SU-DHL-6 (cell line): ENCODE results near the gene UTS2B.

Experiments
- H2AFZ ChIP-seq: fragments of 200-600 bp; sonication (generic); 2 replicates; pipeline ENCODE4 v1.6.1; 2014; ENCODE audit warnings: low read depth, mild to moderate bottlenecking, moderate library complexity, mixed read lengths, antibody characterized with exemption, low read length; ENCODE audit not compliant: severe bottlenecking
- H3F3A ChIP-seq: fragments of 200-600 bp; shearing (Covaris generic); 2 replicates; pipeline ENCODE4 v1.6.0; 2016; ENCODE audit warnings: antibody characterized with exemption, mild to moderate bottlenecking; ENCODE audit not compliant: insufficient read depth
- H3K27ac ChIP-seq: fragments of 200-600 bp; sonication (generic); 2 replicates; pipeline ENCODE4 v1.5.1; 2016; ENCODE audit warnings: low read depth, mild to moderate bottlenecking, low read length, moderate library complexity, mixed read lengths
- H3K27me3 ChIP-seq: fragments of 200-600 bp; sonication (generic), shearing (Covaris generic); 2 replicates; pipeline ENCODE4 v1.6.0; 2014; ENCODE audit warnings: mild to moderate bottlenecking, low read length
- H3K36me3 ChIP-seq: fragments of 200-600 bp; sonication (generic); 2 replicates; pipeline ENCODE4 v1.6.1; 2014; ENCODE audit warnings: mild to moderate bottlenecking, low read length, mixed read lengths
- H3K4me2 ChIP-seq: fragments of 300-600, 200-600 bp; shearing (Covaris generic), sonication (generic); 2 replicates; pipeline ENCODE4 v1.6.0; 2014; ENCODE audit warnings: low read length, low read depth, mild to moderate bottlenecking; ENCODE audit not compliant: poor library complexity, severe bottlenecking
- H3K4me3 ChIP-seq: fragments of 200-600 bp; sonication (generic); 2 replicates; pipeline ENCODE4 v1.5.1; 2014; ENCODE audit warnings: antibody characterized with exemption, low read length, mild to moderate bottlenecking, mixed read lengths; ENCODE audit not compliant: insufficient read depth, poor library complexity, severe bottlenecking
- H3K79me2 ChIP-seq: fragments of 200-600 bp; sonication (generic); 2 replicates; pipeline ENCODE4 v1.6.1; 2014; ENCODE audit warnings: mild to moderate bottlenecking, low read length, moderate library complexity; ENCODE audit not compliant: insufficient read depth
- H3K9ac ChIP-seq: fragments of 200-600 bp; sonication (generic); 2 replicates; pipeline ENCODE4 v1.7.0; 2014; ENCODE audit warnings: mild to moderate bottlenecking, low read length
- H3K9me2 ChIP-seq: fragments of 200-600 bp; sonication (generic); replicated peaks from 2 replicates; pipeline ENCODE4 v1.6.1; 2014; ENCODE audit warnings: low read length; ENCODE audit not compliant: insufficient read depth
- H3K9me3 ChIP-seq: fragments of 200-600 bp; sonication (generic); 2 replicates; pipeline ENCODE4 v1.6.1; 2014; ENCODE audit warnings: low read length, mixed read lengths; ENCODE audit not compliant: insufficient read depth
- H4K20me1 ChIP-seq: fragments of 200-600 bp; sonication (generic); 2 replicates; pipeline ENCODE4 v1.6.1; 2014; ENCODE audit warnings: low read depth, mild to moderate bottlenecking, antibody characterized with exemption, low read length, moderate library complexity, mixed read lengths
- CTCF ChIP-seq: fragments of 200-600 bp; sonication (generic); IDR thresholded peaks from one replicate; pipeline ENCODE4 v1.5.1; 2017; ENCODE audit warnings: antibody characterized with exemption, mild to moderate bottlenecking, low read length, moderate library complexity; ENCODE audit not compliant: insufficient read depth, poor library complexity, severe bottlenecking
- EZH2phosphoT487 ChIP-seq: fragments of 200-600 bp; sonication (generic), shearing (Covaris generic); conservative IDR thresholded peaks from 2 replicates; pipeline ENCODE4 v1.6.1; 2018; ENCODE audit warnings: mild to moderate bottlenecking, antibody characterized with exemption, low read length, moderate library complexity, mixed read lengths

The UTS2B gene

GRCh38 chr3:191372122-191372521 lies 41.8 kb upstream of the UTS2B start:
- H3K27me3 ChIP-seq = no peaks in the 10 kb centered on the region
- H4K20me1 ChIP-seq = no peaks in the 10 kb centered on the region
- no peak overlapping the region for H3K4me3 ChIP-seq
- no peak overlapping the region for H3K27ac ChIP-seq
- H3K9me3 ChIP-seq = no peaks in the 10 kb centered on the region
- H3K4me2 ChIP-seq = no peak overlapping the region
- no peaks in the 10 kb centered on the region for H3K9me2 ChIP-seq
- no peak overlapping the region for H2AFZ ChIP-seq
- H3K36me3 ChIP-seq = no peaks in the 10 kb centered on the region
- H3F3A ChIP-seq = no peaks in the 10 kb centered on the region
- no peak overlapping the region for H3K9ac ChIP-seq
- H3K79me2 ChIP-seq = no peaks in the 10 kb centered on the region
- no peak for TF ChIP-seq CTCF
- no peak for TF ChIP-seq EZH2phosphoT487

GRCh38 chr3:191369616-191370010 lies 39.3 kb upstream of the UTS2B start:
- Histone ChIP-seq H3K4me2 (no peak overlapping the region), H3K27me3 (no peaks in the 10 kb centered on the region), H3K79me2 (no peaks in the 10 kb centered on the region), H3F3A (no peaks in the 10 kb centered on the region), H3K4me3 (no peak overlapping the region), H3K9ac (no peak overlapping the region), H3K36me3 (no peaks in the 10 kb centered on the region), H4K20me1 (no peaks in the 10 kb centered on the region), H3K27ac (no peak overlapping the region), H3K9me3 (no peaks in the 10 kb centered on the region), H2AFZ (no peak overlapping the region), H3K9me2 (no peaks in the 10 kb centered on the region)
- no peak for TF ChIP-seq EZH2phosphoT487
- TF ChIP-seq CTCF = no peak

GRCh38 chr3:191368755-191369615 lies 38.7 kb upstream of the UTS2B start:
- Histone ChIP-seq H3K4me3 (no peak overlapping the region), H3K79me2 (no peaks in the 10 kb centered on the region), H3K27ac (no peak overlapping the region), H3K9me2 (no peaks in the 10 kb centered on the region), H3F3A (no peaks in the 10 kb centered on the region), H3K36me3 (no peaks in the 10 kb centered on the region), H4K20me1 (no peaks in the 10 kb centered on the region), H3K9me3 (no peaks in the 10 kb centered on the region), H3K9ac (no peak overlapping the region), H3K27me3 (no peaks in the 10 kb centered on the region), H3K4me2 (no peak overlapping the region), H2AFZ (no peak overlapping the region)
- TF ChIP-seq CTCF = no peak
- TF ChIP-seq EZH2phosphoT487 = no peak
